ENCODE data around the gene ZNF487.
"Not testable (repeated sequence)": the region's sequence is repeated elsewhere in the genome, so short reads cannot be mapped to it uniquely, and the experiment has no call there.

The ZNF487 gene

DNA sequence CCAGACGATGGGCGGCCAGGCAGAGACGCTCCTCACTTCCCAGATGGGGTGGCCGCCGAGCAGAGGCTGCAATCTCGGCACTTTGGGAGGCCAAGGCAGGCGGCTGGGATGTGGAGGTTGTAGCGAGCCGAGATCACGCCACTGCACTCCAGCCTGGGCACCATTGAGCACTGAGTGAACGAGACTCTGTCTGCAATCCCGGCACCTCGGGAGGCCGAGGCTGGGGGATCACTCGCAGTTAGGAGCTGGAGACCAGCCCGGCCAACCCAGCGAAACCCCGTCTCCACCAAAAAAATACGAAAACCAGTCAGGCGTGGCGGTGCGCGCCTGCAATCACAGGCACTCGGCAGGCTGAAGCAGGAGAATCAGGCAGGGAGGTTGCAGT lies 28.8 kb downstream of the ZNF487 start:
- H3K4me2 ChIP-seq (ENCODE audit: insufficient read depth, low read length, poor library complexity, severe bottlenecking); H3K4ac ChIP-seq (ENCODE audit: low read length); H2BK15ac ChIP-seq (ENCODE audit: low read length); H3K4me3 ChIP-seq (ENCODE audit: low read length in 2 of 2); H3K27me3 ChIP-seq (ENCODE audit: control insufficient read depth in 3 of 3, insufficient read depth in 3 of 3, low read depth in 1 of 3, low read length in 3 of 3); H2BK12ac ChIP-seq (ENCODE audit: low read length); H3K23ac ChIP-seq (ENCODE audit: low read depth, low read length, poor library complexity); H2AK5ac ChIP-seq (ENCODE audit: low read depth, low read length); H4K8ac ChIP-seq (ENCODE audit: low read depth, low read length); H3K14ac ChIP-seq (ENCODE audit: low read length); H3K27ac ChIP-seq (replicated peaks; ENCODE audit: low read length); H3K4me1 ChIP-seq (ENCODE audit: control insufficient read depth in 2 of 2, insufficient read depth in 1 of 2, low read depth in 1 of 2, low read length in 2 of 2); DNase-seq (ENCODE audit: low spot score); H2BK5ac ChIP-seq (ENCODE audit: low read length); H3K9ac ChIP-seq (ENCODE audit: low read depth, low read length, poor library complexity); H2AFZ ChIP-seq (ENCODE audit: low read length); H3K36me3 ChIP-seq (replicated peaks in 1 of 2; ENCODE audit: control insufficient read depth in 2 of 2, insufficient read depth in 2 of 2, low read length in 2 of 2); H3K9me3 ChIP-seq (replicated peaks in 1 of 2; ENCODE audit: control insufficient read depth in 2 of 2, insufficient read depth in 1 of 2, low read depth in 1 of 2, low read length in 2 of 2); H4K91ac ChIP-seq (ENCODE audit: low read depth, low read length, poor library complexity); H3K79me1 ChIP-seq (ENCODE audit: low read depth, low read length); H3K18ac ChIP-seq (ENCODE audit: low read length); H2BK120ac ChIP-seq (ENCODE audit: low read depth, low read length): not testable (repeated sequence)
- WGBS, 2 donors (ENCODE audit: extremely low coverage in 2 of 2, insufficient read length in 2 of 2, insufficient replicate concordance in 1 of 2): no CpG with 5 or more reads among the region's 24 CpGs

GRCh38 chr10:43471146-43471545 lies 34.2 kb downstream of the ZNF487 start:
- Histone ChIP-seq H4K91ac (ENCODE audit: low read depth, low read length, poor library complexity) (no peak overlapping the region), H4K8ac (ENCODE audit: low read depth, low read length) (no peak overlapping the region), H3K27me3 (ENCODE audit: control insufficient read depth in 3 of 3, insufficient read depth in 3 of 3, low read depth in 1 of 3, low read length in 3 of 3) (no peaks in the 10 kb centered on the region), H3K27ac (replicated peaks; ENCODE audit: low read length) (no peak overlapping the region), H3K36me3 (replicated peaks in 1 of 2; ENCODE audit: control insufficient read depth in 2 of 2, insufficient read depth in 2 of 2, low read length in 2 of 2) (no peaks in the 10 kb centered on the region), H2BK5ac (ENCODE audit: low read length) (no peak overlapping the region), H3K4me3 (ENCODE audit: low read length in 2 of 2) (no peak overlapping the region), H3K18ac (ENCODE audit: low read length) (no peak overlapping the region), H3K14ac (ENCODE audit: low read length) (no peak overlapping the region), H3K4me2 (ENCODE audit: insufficient read depth, low read length, poor library complexity, severe bottlenecking) (no peak overlapping the region), H2BK15ac (ENCODE audit: low read length) (no peak overlapping the region), H3K4ac (ENCODE audit: low read length) (no peak overlapping the region), H3K79me1 (ENCODE audit: low read depth, low read length) (no peaks in the 10 kb centered on the region), H3K4me1 (ENCODE audit: control insufficient read depth in 2 of 2, insufficient read depth in 1 of 2, low read depth in 1 of 2, low read length in 2 of 2) (no peaks in the 10 kb centered on the region), H3K9ac (ENCODE audit: low read depth, low read length, poor library complexity) (no peak overlapping the region), H3K23ac (ENCODE audit: low read depth, low read length, poor library complexity) (no peak overlapping the region), H2BK120ac (ENCODE audit: low read depth, low read length) (no peak overlapping the region), H2AK5ac (ENCODE audit: low read depth, low read length) (no peak overlapping the region), H3K9me3 (replicated peaks in 1 of 2; ENCODE audit: control insufficient read depth in 2 of 2, insufficient read depth in 1 of 2, low read depth in 1 of 2, low read length in 2 of 2) (peaks cover 2 to 6% of the 10 kb centered on the region in 2 donors), H2AFZ (ENCODE audit: low read length) (no peak overlapping the region), H2BK12ac (ENCODE audit: low read length) (no peak overlapping the region)
- WGBS, 2 donors (ENCODE audit: extremely low coverage in 2 of 2, insufficient read length in 2 of 2, insufficient replicate concordance in 1 of 2): no CpG with 5 or more reads among the region's 14 CpGs
- no peak for DNase-seq (ENCODE audit: low spot score)

DNA sequence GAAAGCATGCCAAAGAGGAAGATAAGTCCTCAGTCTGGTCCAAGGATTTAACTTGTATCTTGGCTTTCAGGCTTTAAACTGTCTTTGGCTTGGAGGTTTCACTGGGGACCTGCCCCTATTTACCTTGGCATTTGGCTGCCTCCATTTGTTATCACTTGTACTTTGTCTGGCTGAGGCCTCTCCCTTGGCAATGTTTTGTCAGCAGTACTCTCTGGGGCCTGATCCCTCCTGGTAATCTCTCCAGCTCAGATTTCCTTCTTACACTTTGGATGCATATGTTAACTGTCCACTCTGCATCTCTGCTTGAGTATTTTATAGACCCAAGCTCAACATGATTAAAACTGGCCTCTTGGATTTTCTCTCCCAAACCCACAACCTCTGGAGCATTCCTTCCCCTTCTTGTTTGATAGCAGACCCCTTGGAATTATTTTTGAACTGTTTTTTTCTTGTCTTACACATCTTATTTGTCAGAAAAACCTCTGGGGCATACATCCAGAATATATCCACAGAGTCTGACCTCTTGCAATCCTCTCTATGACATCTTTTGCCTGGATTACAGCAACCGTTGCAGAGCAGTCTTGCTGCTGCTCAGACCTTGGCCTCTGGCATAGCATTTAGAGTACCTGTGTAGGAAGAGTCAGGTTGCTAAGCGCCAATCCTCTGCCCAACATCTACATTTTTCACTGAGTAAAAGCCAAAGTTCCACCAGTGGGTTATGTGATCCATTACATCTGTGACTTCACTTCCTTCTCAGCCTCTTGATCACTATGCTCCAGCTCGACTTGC lies 35.2 kb downstream of the ZNF487 start:
- Histone ChIP-seq H3K18ac (ENCODE audit: low read length) (no peak overlapping the region), H3K4ac (ENCODE audit: low read length) (no peak overlapping the region), H2BK5ac (ENCODE audit: low read length) (no peak overlapping the region), H2AFZ (ENCODE audit: low read length) (no peak overlapping the region), H2BK15ac (ENCODE audit: low read length) (no peak overlapping the region), H3K4me3 (ENCODE audit: low read length in 2 of 2) (no peak overlapping the region), H3K27ac (replicated peaks; ENCODE audit: low read length) (no peak overlapping the region), H2BK12ac (ENCODE audit: low read length) (no peak overlapping the region), H4K91ac (ENCODE audit: low read depth, low read length, poor library complexity) (no peak overlapping the region), H3K4me2 (ENCODE audit: insufficient read depth, low read length, poor library complexity, severe bottlenecking) (no peak overlapping the region), H3K23ac (ENCODE audit: low read depth, low read length, poor library complexity) (no peak overlapping the region), H3K9ac (ENCODE audit: low read depth, low read length, poor library complexity) (no peak overlapping the region), H3K14ac (ENCODE audit: low read length) (no peak overlapping the region), H3K9me3 (replicated peaks in 1 of 2; ENCODE audit: control insufficient read depth in 2 of 2, insufficient read depth in 1 of 2, low read depth in 1 of 2, low read length in 2 of 2) (peaks cover 4 to 6% of the 10 kb centered on the region in 2 donors), H2BK120ac (ENCODE audit: low read depth, low read length) (no peak overlapping the region), H4K8ac (ENCODE audit: low read depth, low read length) (no peak overlapping the region), H3K27me3 (ENCODE audit: control insufficient read depth in 3 of 3, insufficient read depth in 3 of 3, low read depth in 1 of 3, low read length in 3 of 3) (no peaks in the 10 kb centered on the region), H3K79me1 (ENCODE audit: low read depth, low read length) (no peaks in the 10 kb centered on the region), H3K4me1 (ENCODE audit: control insufficient read depth in 2 of 2, insufficient read depth in 1 of 2, low read depth in 1 of 2, low read length in 2 of 2) (no peaks in the 10 kb centered on the region), H3K36me3 (replicated peaks in 1 of 2; ENCODE audit: control insufficient read depth in 2 of 2, insufficient read depth in 2 of 2, low read length in 2 of 2) (no peaks in the 10 kb centered on the region), H2AK5ac (ENCODE audit: low read depth, low read length) (no peak overlapping the region)
- no CpG with 5 or more reads among the region's 3 CpGs for WGBS, 2 donors (ENCODE audit: extremely low coverage in 2 of 2, insufficient read length in 2 of 2, insufficient replicate concordance in 1 of 2)
- DNase-seq (ENCODE audit: low spot score): no peak

- Histone ChIP-seq H3K23ac (ENCODE audit: low read depth, low read length, poor library complexity) (no peak overlapping the region), H2BK15ac (ENCODE audit: low read length) (no peak overlapping the region), H3K14ac (ENCODE audit: low read length) (no peak overlapping the region), H3K9me3 (replicated peaks in 1 of 2; ENCODE audit: control insufficient read depth in 2 of 2, insufficient read depth in 1 of 2, low read depth in 1 of 2, low read length in 2 of 2) (peaks cover 4 to 18% of the 10 kb centered on the region in 2 donors), H2BK120ac (ENCODE audit: low read depth, low read length) (no peak overlapping the region), H3K79me1 (ENCODE audit: low read depth, low read length) (no peaks in the 10 kb centered on the region), H3K18ac (ENCODE audit: low read length) (no peak overlapping the region), H3K4me1 (ENCODE audit: control insufficient read depth in 2 of 2, insufficient read depth in 1 of 2, low read depth in 1 of 2, low read length in 2 of 2) (no peaks in the 10 kb centered on the region), H3K27ac (replicated peaks; ENCODE audit: low read length) (no peak overlapping the region), H4K8ac (ENCODE audit: low read depth, low read length) (no peak overlapping the region), H2BK12ac (ENCODE audit: low read length) (no peak overlapping the region), H3K4me3 (ENCODE audit: low read length in 2 of 2) (no peak overlapping the region), H3K36me3 (replicated peaks in 1 of 2; ENCODE audit: control insufficient read depth in 2 of 2, insufficient read depth in 2 of 2, low read length in 2 of 2) (no peaks in the 10 kb centered on the region), H2AK5ac (ENCODE audit: low read depth, low read length) (no peak overlapping the region), H4K91ac (ENCODE audit: low read depth, low read length, poor library complexity) (no peak overlapping the region), H3K4me2 (ENCODE audit: insufficient read depth, low read length, poor library complexity, severe bottlenecking) (no peak overlapping the region), H3K4ac (ENCODE audit: low read length) (no peak overlapping the region), H2BK5ac (ENCODE audit: low read length) (no peak overlapping the region), H3K9ac (ENCODE audit: low read depth, low read length, poor library complexity) (no peak overlapping the region), H2AFZ (ENCODE audit: low read length) (no peak overlapping the region), H3K27me3 (ENCODE audit: control insufficient read depth in 3 of 3, insufficient read depth in 3 of 3, low read depth in 1 of 3, low read length in 3 of 3) (no peaks in the 10 kb centered on the region)
- DNase-seq (ENCODE audit: low spot score): no peak
Measured at GRCh38 chr10:43479275-43479674, 42.4 kb downstream of the ZNF487 start.
